ENCODE data around the gene CERS1. TPM values are rescaled to one million over a fixed set of nuclear protein-coding genes. Genes with fewer than 3 reads are reported as not detected.
A peak's percentile ranks its signal among the peaks of the same experiment; 100 is the strongest.

Gene CERS1
- total RNA-seq, 2 donors from 2014 or later, result 0.26 to 0.66 TPM

DNA sequence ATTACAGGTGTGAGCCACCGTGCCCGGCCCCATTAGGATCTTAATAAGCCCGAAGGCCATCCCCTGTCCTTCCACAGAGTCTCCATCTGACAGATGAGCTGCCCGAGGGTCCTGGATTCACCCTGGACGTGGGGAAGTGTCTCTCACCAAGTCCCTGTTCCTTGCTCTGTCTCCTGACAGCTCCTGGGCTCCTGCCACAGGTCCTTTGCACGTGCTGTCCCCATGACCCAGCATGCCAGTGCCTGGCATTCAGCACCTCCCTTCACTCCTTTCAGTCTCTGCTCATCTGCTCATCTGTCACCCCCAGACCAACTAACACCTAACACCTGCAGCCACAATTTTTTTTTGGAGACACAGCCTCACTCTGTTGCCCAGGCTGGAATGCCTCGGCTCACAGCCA lies 14.5 kb downstream of the CERS1 start:
- Histone ChIP-seq H3K9me3 (no peaks in the 10 kb centered on the region), H3K27ac (no peak overlapping the region), H3K4me1 (no peaks in the 10 kb centered on the region), H3K4me3 (no peak overlapping the region), H3K27me3 (no peaks in the 10 kb centered on the region), H3K36me3 (replicated peaks in 1 of 2; ENCODE audit: insufficient read depth in 1 of 2, low read depth in 2 of 2) (no peaks in the 10 kb centered on the region)
- DNase-seq (no peak), ATAC-seq (no peak)
- intact Hi-C loops (cut with DNase I), result no loop called here
- WGBS, 2 donors, result 83 to 90% methylated on average over 7 of the region's 7 CpGs
- TF ChIP-seq, protein P1, sequence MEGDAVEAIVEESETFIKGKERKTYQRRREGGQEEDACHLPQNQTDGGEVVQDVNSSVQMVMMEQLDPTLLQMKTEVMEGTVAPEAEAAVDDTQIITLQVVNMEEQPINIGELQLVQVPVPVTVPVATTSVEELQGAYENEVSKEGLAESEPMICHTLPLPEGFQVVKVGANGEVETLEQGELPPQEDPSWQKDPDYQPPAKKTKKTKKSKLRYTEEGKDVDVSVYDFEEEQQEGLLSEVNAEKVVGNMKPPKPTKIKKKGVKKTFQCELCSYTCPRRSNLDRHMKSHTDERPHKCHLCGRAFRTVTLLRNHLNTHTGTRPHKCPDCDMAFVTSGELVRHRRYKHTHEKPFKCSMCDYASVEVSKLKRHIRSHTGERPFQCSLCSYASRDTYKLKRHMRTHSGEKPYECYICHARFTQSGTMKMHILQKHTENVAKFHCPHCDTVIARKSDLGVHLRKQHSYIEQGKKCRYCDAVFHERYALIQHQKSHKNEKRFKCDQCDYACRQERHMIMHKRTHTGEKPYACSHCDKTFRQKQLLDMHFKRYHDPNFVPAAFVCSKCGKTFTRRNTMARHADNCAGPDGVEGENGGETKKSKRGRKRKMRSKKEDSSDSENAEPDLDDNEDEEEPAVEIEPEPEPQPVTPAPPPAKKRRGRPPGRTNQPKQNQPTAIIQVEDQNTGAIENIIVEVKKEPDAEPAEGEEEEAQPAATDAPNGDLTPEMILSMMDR (IDR thresholded peaks at IDR 0.05), result no peak
- no peak for TF ChIP-seq POLR2A (IDR thresholded peaks at IDR 0.05)

DNA sequence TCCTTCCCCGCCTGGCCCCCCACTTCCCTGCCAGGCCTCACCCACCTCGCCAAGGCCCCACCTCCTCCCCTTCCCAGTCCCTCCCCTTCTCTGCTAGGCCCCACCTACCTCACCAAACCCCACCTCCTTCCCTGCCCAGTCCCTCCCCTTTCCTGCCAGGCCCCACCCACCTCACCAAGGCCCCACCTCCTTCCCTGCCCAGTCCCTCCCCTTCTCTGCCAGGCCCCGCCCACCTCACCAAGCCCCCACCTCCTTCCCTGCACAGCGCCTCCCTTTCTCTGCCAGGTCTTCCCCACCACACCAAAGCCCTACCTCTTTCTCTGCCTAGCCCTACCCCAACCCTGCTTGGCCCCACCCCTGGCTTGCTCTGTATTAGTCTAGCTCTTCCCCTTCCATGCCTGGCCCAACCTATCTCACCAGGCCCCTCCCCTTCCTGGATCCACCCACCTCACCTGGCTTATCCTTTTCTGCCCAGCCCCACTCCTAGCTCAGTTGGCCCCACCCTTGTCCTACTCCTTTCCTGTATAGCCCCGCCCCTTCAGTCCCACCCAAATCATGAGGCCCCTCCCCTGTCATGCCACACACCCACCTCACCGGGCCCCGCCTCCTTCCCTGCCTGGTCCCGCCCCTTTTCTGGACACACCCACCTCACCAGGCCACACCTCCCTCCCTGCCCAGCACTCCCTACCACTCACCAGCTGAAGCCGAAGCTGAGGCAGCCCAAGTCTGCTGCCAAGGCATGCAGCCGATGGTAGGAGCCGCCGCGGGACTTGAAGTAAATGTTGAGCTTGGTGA lies 16.2 kb downstream of the CERS1 start:
- Histone ChIP-seq H3K27me3 (no peaks in the 10 kb centered on the region), H3K4me1 (no peaks in the 10 kb centered on the region)
- 56 to 57% methylated on average over 13 of the region's 13 CpGs for WGBS, 2 donors

DNA sequence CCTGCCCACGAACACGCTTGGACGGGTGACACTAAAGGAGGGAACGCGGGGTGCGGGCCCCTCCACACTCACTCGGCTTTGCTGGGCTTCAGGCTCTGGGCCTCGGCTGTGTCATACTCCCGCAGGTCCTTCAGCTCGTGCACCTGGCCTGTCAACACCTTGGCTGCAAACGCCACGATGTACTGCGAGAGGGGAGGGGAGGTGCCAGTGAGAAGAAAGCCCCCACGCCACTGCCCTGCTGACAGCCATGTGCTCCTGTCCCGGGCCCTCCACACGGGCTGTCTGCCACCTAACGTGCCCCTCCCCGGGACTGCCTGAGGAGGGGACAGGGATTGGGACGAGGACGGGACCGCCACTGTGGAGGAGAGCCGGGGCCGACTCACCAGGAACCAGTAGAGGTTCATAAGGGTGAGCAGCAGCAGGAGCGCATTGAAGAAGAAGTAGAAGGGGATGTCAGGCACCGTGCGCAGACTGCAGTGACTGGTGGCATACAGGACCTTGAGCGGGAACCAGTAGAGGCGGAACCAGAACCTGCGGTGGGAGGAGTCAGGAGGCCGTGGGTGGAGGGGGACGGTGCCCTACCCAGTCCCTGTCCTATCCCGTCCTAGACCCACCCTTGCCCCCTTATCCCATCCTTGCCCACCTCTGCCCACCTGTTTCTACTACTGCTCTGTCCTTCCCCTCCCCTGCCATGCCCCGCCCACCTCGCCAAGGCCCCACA lies 16.9 kb downstream of the CERS1 start:
- Histone ChIP-seq H3K4me3 (no peak overlapping the region), H3K27ac (no peak overlapping the region), H3K4me1 (no peaks in the 10 kb centered on the region), H3K36me3 (replicated peaks in 1 of 2; ENCODE audit: insufficient read depth in 1 of 2, low read depth in 2 of 2) (no peaks in the 10 kb centered on the region), H3K27me3 (no peaks in the 10 kb centered on the region), H3K9me3 (no peaks in the 10 kb centered on the region)
- TF ChIP-seq POLR2A (IDR thresholded peaks at IDR 0.05), result no peak
- TF ChIP-seq, protein P1 (IDR thresholded peaks at IDR 0.05), result no peak
- DNase-seq (no peak), ATAC-seq (no peak)
- WGBS, 2 donors, result 80 to 83% methylated on average over 16 to 33 of the region's 34 CpGs
- intact Hi-C loops (cut with DNase I), result no loop called here

More for the DNA sequence above, 16.2 kb downstream of the CERS1 start:
- intact Hi-C loops (cut with DNase I), result no loop called here
- Histone ChIP-seq H3K36me3 (replicated peaks in 1 of 2; ENCODE audit: insufficient read depth in 1 of 2, low read depth in 2 of 2) (no peaks in the 10 kb centered on the region), H3K9me3 (no peaks in the 10 kb centered on the region), H3K27ac (no peak overlapping the region), H3K4me3 (no peak overlapping the region)
- ATAC-seq (peak; percentile 32), DNase-seq (peak in 2 of 4 donors; percentile 35 to 37)
- TF ChIP-seq, protein P1 (IDR thresholded peaks at IDR 0.05), result no peak
- TF ChIP-seq POLR2A (IDR thresholded peaks at IDR 0.05), result no peak

- no peaks in the 10 kb centered on the region for H3K9me3 ChIP-seq
- no peak overlapping the region for H3K4me3 ChIP-seq
- H3K27me3 ChIP-seq, result no peaks in the 10 kb centered on the region
- no peak for DNase-seq
- no peak overlapping the region for H3K27ac ChIP-seq
- no peaks in the 10 kb centered on the region for H3K4me1 ChIP-seq
- intact Hi-C loops (cut with DNase I), result no loop called here
- TF ChIP-seq POLR2A (IDR thresholded peaks at IDR 0.05), result no peak
- TF ChIP-seq, protein P1 (IDR thresholded peaks at IDR 0.05), result no peak
- H3K36me3 ChIP-seq (replicated peaks in 1 of 2; ENCODE audit: insufficient read depth in 1 of 2, low read depth in 2 of 2), result no peaks in the 10 kb centered on the region
- ATAC-seq, result no peak
- WGBS, 2 donors, result 78 to 82% methylated on average over 18 to 25 of the region's 25 CpGs
These were observed 17.7 kb downstream of the CERS1 start for GRCh38 chr19:18878058-18878797.
